ENCODE data around the gene LYST.
"Not testable (repeated sequence)": the region's sequence is repeated elsewhere in the genome, so short reads cannot be mapped to it uniquely, and the experiment has no call there.

Gene LYST

DNA sequence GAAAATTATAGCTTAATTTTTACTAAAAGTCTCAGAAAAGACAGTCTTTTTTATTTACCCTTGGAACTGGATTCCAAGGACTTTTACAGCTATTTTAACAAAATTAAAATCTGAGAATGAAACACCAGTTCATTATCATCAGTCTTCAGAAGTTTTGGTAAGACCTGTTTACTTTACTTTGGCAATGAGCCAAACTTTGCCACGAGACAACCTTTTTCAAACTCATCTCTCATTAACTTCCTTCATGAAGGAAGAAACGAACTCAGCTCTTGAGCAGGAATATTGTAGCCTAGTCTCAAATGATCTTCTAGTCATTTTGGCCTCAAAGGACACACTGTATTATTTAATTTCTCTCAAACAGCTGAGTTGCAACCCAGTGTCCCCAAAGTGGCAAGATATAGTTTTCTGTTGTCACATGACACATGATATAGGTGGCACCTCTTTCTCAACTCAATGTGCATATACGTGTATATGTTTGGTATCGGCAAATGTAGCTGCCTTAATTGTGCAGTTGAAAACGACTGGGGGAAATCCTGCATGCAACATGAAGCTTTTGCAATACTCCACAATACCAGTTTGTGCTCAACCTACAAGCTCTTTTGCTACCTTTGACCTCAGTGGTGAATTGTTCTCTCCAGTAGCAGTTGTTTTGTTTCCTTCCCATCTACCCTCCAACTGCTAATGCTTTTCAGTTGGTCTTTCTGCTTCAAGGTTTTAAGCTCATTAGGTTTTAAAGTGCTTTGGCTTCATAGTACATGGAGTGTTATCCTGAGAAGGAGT, 208.8 kb downstream of the LYST start:
- no peak for DNase-seq (ENCODE audit: low read depth in 2 of 2)

DNA sequence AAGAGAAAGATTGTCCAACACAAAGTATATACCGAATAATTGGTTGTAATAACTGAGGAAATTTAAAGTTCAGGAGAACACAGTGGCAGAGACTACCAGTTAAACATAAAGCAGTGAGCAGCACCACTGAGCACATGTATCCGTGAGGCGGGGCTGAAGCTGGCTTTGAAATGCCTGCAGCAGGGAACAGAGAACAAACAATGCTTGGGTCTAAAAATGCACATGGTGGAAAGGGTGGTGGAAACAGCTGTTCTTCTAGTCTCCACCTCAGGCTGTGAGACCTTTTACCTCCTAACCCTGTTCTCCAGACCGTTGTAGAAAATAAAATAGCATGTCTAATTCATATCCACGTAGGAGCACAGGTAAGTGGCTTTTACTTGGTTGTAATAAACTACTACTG, 209.4 kb downstream of the LYST start:
- DNase-seq (ENCODE audit: low read depth in 2 of 2): no peak

DNA sequence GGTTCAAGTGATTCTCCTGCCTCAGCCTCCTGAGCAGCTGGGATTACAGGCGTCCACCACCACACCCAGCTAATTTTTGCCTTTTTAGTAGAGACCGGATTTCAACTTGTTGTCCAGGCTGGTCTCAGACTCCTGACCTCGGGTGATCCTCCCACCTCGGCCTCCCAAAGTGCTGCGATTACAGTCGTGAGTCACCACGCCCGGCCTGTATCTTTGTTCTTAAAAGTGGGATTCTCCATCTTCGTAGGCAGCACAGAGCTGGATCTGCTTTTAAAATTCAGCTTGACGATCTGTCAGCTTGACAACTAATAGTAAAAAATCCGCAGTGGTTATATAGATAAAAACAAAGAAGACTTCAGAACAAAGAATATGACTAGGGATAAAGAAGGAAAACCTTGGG, 214.3 kb downstream of the LYST start:
- DNase-seq (ENCODE audit: low read depth in 2 of 2): no peak

DNA sequence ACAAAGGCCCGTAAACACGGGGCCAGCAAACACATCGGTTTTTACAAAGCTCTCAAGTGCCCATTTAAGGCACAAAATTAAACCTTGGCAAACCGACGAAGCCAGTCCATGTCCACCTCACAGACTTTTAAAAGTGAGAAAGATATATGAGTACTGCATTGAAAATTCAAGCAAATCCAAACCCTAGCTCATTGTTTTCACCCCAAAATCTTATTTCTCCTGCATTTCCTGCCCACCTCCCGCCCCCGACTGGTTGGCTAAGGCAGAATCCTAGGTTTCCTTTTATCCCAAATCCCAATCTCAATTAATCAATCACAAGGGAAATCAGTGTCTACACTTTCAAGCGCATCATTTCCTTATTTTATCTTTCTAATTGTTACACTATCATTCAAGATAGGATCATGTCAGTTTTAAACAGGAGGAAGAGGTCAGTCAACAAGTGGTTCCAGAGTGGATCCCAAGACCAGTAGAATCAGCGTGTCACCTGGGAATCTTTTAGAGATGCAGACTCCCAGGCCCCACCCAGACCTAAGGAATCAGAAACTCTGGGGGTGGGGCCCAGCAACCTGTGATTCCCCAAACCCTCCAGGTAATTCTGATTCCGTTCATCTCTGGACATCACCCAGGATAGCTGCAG, 215.4 kb downstream of the LYST start:
- no peak for DNase-seq (ENCODE audit: low read depth in 2 of 2)

DNA sequence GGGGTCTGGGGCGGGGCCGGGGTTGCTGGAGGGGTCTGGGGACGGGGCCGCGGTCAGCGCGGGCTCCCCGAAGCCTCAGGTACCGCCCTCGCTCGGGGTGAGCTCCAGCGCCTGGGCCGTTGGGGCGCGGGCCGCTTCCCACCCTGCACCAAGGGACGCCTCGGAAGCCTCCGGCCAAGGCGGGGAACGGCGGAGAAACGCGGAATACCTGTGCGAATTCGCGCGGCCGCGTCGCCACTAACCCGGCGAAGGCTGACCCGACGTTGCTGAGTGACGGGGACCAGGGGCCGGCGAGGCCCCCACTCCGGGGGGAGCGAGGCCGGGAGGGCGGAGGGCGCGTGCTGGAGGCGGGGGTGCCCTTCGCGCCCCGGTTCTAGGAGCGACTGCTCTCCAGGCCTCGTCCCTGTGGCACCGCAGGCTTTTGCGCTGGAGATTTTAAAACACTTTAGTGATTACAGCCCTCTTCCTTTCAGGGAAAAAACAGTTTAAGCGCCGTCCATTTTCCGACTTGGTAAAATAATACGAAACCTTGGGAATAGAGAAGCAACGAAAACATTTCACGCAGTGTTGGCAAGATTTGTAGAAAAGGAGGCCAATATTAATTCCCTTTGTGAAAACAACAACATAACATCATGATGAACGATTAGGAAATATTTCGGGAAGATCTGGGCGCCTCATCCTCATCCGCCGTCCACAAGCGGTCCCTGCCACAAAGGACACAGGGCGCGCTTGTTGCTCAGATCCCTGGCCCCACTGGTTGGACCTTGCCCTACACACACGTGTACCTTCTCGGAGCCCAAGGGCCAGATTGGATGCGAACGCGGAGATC, 216.2 kb downstream of the LYST start:
- DNase-seq (ENCODE audit: low read depth in 2 of 2): no peak

DNA sequence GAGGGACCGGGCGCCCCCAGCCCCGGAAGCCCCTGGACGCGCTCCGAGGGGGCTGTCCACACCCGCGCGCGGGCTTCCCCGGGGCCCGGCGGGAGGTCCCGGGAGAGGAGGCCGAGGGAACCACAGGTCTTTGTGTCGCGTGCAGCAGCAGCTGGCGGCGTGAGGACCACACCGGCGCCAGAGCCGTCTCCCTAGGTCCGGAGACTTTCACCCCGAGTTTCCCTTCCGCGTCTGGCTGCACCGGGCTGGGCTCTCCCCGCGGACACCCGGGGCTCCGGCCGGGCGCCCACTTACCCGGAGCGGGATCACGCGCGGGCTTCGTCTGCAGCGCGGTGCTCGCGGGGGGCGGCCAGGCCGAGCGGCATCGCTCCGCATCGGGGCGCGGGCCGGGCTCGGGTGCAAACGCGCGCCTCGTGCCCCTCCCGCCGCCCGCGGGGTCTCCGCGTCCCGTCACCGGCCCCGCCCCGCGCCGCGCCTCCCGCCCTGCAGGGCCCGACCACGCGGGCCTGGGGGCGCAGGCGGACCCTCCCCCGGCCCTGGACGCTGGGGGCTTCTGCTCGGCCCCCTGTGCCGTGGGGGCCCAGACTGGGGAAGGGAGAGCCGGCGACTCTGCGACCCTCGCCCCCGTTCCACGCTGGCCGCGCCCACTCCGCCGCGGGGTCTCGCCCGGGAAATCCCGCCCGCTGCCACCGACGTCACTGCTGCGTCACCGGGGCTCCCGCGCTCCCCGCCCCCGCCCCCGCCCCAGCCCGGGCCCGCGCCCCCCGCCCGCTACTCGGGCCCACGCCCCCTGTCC, 217.1 kb downstream of the LYST start, which contains the start of gene GNG4:
Gene GNG4, minus strand, starts transcription at position 417 of the 796 bp plus-strand sequence. CDS start 65,946 bp downstream, outside the sequence.
- no peak for DNase-seq (ENCODE audit: low read depth in 2 of 2)

DNA sequence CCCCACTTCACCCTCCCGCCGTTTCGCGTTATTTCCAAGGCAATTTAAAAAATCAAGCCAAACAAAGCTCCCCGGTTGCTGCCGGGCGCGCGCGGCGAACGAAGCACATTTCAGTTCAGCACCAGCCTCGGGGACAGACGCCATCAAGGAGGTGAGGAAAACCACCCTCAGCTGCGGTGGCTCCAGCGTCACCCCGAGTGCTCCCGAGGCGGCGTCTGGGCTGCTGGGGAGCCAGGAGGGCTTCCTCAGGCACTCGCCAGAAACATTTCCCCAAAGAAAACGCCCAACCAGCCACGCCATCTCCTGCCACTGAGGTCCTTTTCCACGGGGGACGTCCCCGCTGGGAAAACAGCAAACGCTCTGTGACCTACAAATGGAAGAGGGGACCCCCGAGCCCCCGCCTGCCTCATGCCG, 217.7 kb downstream of the LYST start:
- peak in 1 of 2 donors; percentile 20 for DNase-seq (ENCODE audit: low read depth in 2 of 2)

DNA sequence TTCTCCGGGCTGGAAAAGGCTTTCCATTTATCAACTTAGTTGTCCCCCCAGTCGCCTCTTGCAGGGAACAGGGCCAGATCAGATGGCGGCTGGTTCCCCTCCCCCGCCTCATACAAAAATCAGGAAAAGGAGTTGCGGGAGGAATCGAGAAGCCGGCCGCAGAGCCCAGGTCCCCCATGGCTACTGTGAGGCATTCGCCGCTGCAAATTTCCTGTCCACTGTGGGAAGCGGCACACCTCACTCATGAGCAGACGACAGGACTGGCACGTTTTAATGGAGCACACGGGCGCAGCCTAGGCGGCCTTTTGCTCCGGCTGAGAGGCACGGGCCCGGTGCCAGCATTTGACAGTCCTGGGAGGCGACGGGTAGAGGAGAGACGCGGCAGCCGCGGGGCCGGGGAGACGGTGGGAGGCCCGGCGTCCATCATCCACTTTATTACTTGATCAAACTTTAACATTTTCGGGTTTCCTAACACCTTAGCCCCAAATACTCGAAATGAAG, 218.2 kb downstream of the LYST start:
- DNase-seq (ENCODE audit: low read depth in 2 of 2): no peak

DNA sequence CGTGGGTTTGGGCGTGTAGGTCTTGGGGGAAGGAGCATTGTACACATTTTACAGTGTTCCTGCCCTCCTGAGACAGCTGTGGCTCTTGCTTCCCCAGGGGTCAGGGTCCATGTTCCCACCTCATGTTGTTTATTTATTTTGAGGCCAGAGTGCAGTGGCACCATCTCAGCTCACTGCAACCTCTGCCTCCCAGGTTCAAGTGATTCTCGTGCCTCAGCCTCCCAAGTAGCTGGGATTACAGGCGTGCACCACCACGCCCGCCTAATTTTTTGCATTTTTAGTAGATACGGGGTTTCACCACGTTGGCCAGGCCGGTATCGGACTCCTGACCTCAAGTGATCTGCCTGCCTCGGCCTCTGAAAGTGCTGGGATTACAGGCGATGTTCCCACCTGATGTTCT, 219.2 kb downstream of the LYST start:
- not testable (repeated sequence) for DNase-seq (ENCODE audit: low read depth in 2 of 2)

DNA sequence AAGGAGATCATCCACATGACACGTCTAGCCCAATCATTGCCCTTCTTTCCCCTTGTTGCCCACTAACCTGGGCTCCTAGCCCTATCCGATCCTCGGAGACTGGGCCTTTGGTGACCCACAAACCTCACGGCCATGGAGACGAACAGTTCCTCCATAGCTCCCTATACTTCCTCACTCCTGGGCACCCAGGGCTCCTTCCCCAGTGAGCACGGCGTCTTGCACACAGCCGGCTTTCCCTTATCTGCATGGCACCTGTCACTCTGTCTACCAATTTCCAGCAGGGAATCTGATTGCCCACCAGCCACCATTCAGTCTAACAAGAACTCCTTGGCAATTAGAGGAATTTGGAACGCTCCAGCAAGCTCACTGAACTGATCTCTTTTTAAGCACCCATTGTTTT, 220.2 kb downstream of the LYST start:
- no peak for DNase-seq (ENCODE audit: low read depth in 2 of 2)

DNA sequence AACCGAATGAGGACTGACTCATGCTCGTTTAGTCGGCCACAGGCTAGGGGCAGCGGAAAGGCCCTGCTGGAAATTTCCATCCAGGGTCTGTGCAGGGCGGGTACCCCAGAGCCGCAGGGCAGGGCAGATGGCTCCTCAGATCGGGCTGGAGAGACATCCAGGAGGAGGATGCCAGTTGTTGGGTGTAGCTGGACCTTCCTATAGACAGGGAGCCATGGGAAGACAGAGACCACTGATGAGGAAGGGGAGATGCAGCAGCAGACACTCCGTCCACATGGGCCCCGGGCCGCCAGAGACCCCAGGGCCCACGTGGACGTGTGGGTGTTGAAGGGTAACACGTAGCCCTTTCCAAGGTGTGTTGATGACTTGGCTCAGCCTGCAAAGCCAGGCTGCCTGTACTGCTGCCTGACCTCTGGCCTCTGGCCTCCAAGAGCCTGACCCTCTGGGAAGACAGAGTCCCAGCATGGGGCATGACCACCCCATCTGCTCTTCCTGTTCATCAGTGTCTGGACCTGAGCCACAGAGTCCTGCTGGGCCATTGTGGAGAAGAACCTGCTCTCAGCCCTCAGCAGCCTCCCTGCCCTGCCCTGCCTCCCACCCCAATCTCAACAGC, 221.9 kb downstream of the LYST start:
- DNase-seq (ENCODE audit: low read depth in 2 of 2): no peak

DNA sequence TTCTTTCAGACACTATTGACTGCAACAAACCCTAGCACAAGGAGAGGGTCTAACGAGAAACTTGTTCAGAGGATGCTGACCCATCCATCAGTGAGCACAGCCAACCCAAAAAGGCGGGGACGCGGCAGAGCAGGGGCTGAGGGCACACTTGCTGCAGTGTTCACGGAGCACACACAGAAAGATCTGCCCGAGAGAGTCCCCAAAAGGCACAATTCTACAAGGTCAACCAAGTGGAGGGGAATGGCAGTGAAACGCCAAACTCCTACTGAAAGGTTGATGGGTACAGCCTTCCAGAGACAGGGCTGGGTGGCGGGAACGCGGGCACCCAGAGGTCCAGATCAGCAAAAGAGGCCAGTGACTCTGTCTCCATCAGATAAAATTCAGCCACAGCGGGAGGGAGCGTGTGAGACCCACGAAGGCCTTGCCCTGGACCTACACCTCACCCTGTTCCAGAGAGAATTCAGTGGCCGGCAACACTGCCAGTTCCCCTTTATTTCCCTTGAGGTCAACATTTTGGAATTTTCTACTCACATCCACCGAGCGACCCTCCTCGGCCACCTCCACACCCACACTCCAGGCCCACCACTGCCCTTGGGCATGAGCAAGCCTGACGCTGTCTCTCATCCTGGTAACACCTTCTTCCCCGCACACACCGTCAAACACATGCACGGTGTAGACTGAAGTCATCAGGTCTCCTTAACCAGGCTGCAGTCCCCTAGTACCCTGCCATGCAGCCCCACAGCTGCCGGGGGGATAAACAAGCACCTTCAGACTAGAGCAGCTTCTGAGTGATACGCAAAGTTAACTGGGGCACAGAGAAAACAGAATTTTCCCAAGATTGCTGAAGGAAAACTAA, 222.6 kb downstream of the LYST start:
- no peak for DNase-seq (ENCODE audit: low read depth in 2 of 2)

DNA sequence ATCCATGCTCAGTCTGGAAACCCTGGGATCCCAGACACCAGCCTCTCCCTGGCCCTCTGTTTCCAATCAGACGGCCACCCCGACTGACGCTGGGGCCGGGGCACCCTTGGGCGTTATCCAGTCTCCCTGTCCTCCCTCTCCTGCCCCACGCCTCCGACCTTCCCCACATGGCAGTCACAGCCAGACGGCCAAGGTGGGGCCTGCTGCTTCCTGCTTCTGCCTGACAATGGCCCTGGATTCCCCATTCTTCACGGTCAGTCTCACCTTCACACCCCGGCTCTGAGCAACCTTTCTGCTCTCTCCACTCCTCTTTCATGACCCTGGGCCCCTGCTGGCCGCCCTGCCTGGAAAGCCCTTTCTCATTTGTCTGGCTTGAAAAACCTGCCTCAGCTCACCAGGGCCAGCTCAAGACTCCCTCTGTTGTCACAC, 223.7 kb downstream of the LYST start:
- no peak for DNase-seq (ENCODE audit: low read depth in 2 of 2)

DNA sequence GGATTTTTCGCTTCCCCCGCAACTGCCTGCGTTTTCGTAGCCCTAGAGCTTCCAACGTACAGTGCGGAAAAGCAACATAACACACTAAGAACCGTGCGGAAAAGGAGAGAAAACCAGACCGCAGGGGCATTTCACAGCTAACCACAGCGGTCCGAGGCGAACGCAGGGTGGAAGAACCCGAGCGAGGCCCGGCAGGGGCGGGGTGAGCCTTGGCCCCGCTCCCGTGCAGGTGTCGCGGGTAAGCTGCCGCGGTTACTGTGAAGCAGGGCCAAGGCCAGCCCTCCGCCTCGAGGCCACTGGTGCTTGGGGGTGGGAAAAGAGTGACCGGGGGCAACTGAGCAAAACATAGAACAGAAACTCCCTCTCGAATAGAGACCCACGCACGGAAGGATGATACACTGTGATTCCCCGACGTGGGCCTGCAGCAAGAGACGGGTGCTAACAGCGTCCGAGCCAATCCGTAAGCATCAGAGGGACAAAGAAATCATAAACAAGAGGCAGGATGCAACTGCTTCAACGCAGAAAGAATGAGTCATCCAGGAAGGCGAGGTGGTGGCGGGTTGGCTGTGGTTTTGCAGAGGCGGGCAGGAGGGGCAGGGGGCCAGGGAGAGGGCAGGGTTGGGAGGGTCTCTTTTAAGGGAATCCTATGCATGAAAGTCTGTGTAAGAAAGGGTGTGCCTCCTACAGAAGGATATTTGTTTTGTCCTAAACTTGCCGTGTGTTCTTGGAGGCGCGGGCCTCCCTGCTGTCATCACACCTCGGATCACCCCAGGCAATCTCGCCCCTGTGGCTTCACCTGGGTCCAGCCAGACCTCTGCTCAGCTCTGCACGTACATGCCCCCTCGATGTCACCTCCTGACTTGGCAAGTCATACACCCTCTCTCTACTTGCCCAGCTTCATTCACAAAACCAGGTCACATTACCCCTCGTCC, 224.4 kb downstream of the LYST start:
- DNase-seq (ENCODE audit: low read depth in 2 of 2): peak; percentile 25 to 58

DNA sequence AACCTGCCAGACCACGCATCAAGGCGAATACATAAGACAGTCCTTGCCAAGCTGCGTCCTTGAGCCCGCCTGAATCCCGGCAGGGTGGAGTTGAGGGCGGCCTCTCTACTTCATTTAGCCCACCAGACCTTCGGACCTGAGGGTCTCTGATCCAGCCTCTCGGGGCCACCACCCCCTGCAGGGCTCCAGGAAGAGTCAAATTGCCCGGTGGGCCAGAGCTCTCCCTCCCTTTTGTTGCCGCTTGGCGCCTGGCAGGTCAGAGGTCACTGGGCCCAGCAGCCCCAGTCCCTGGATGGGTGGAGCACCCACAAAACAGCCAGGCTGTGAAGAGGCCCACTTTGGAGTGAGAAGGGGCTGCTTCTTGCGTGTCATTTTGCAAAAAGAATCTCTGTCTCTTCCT, 226.1 kb downstream of the LYST start:
- no peak for DNase-seq (ENCODE audit: low read depth in 2 of 2)

DNA sequence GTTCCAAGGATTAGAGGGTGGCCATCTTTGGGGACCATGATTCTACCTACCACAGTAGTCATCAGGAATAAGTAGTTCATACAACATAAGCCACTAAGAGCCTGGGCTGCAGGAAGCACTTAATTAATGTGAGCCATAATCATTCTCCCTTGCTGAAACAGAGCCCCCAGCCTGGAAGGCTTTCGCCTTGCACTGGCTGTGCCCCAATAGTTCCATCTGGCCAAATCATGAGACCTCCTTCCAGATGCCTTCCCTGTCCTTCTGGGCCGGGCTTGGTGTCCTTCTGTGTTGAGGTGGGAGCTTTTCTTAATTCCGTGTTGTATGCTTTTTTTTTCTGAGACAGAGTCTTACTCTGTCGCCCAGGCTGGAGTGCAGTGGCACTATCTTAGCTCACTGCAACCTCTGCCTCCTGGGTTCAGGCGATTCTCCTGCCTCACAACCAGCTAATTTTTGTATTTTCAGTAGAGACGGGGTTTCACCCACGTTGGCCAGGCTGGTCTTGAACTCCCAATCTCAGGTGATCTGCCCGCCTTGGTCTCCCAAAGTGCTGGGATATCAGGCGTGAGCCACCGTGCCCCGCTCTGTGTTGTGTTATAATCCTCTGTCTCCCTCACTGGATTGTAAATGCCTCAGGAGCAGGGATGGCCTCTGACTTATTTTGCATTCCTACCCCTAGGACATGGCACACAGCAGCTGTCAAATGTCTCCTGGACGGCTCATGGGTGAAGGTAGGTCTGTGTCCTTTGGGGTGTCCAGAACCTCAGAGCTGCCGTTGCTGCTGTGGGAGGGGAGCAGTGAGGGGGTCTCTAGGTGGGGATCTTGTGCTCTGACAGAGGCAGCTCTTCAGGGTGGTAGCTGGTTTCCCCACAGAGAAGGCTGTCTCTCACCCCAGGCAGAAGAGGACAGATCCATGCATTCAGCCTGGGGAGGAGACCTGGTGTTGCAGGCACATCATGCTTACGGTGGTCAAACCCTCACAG, 227.2 kb downstream of the LYST start:
- DNase-seq (ENCODE audit: low read depth in 2 of 2): no peak

DNA sequence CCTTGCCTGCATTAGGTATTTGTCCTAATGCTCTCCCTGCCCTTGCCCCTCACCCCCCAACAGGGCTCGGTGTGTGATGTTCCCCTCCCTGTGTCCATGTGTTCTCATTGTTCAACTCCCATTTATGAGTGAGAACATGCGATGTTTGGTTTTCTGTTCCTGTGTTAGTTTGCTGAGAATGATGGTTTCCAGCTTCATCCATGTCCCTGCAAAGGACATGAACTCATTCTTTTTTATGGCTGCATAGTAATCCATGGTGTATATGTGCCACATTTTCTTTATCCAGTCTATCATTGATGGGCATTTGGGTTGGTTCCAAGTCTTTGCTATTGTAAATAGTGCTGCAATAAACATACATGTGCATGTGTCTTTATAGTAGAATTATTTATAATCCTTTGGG, 228.1 kb downstream of the LYST start:
- not testable (repeated sequence) for DNase-seq (ENCODE audit: low read depth in 2 of 2)

Data from activated CD8-positive, alpha-beta memory T cell treated with anti-CD3 and anti-CD28 coated beads for 4 hours (primary cell).